ENCODE measurements around the gene LRRTM4. TPM values are rescaled to one million over a fixed set of nuclear protein-coding genes. Genes with fewer than 3 reads are reported as not detected.

LRRTM4 gene
- polyA plus RNA-seq, 1 experiment, result not detected

GRCh38 chr2:77421971-77422370, 100.2 kb downstream of the LRRTM4 start:
- ChIA-PET POLR2A (no interaction called here), CTCF (no interaction called here)
- H3K4me3 ChIP-seq (ENCODE audit: low read depth, low read length), result no peak overlapping the region
- TF ChIP-seq CTCF (IDR thresholded peaks at IDR 0.05; ENCODE audit: insufficient read depth, low read depth, low read length), result no peak
- no peaks in the 10 kb centered on the region for H3K27me3 ChIP-seq (ENCODE audit: control insufficient read depth, insufficient read depth, low read length)
- H3K36me3 ChIP-seq (ENCODE audit: control insufficient read depth, insufficient read depth, low read length), result no peaks in the 10 kb centered on the region
- no peak for DNase-seq (ENCODE audit: low read depth)

DNA sequence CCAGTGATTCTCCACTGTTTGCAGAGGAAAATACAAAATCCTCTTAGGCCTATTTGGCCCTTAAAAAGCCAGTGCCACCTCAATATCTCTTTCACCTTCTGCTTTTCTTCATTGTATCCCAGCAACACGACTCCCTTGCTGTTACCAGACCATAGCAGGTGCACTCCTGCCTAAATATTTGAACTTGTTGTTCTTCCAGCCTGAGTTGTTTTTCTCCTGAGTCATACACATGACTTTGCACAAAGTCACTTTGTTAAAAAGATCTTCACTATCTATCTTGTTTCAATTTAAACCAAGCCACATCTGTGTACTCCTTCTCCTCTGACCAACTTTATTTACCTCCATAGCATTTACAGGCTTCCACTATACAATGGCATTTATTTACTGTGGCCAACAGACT, 103.6 kb downstream of the LRRTM4 start:
- ChIA-PET CTCF (no interaction called here), POLR2A (no interaction called here)
- Histone ChIP-seq H3K27me3 (ENCODE audit: control insufficient read depth, insufficient read depth, low read length) (no peaks in the 10 kb centered on the region), H3K4me3 (ENCODE audit: low read depth, low read length) (no peak overlapping the region), H3K36me3 (ENCODE audit: control insufficient read depth, insufficient read depth, low read length) (no peaks in the 10 kb centered on the region)
- no peak for TF ChIP-seq CTCF (IDR thresholded peaks at IDR 0.05; ENCODE audit: insufficient read depth, low read depth, low read length)
- DNase-seq (ENCODE audit: low read depth), result no peak

DNA sequence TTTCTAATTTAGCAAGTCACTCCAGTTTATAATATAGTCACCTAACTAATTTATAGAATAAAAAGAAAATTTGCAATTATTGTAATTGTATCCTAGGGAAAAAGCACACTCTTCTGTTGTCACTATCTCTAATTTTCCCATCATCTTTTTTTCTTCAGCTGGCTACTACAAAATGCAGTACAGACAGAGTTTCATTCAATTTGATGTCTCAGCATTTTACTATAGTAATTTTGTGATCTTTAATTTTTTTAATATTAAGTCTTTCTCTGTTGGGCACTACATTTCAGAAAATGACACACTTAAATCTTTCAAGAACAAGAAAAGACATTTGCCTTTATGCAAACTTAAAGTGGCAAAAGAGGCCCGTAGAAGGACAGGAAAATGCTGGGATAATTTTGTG, 118.0 kb downstream of the LRRTM4 start:
- DNase-seq (ENCODE audit: low read depth), result no peak
- no peak for TF ChIP-seq CTCF (IDR thresholded peaks at IDR 0.05; ENCODE audit: insufficient read depth, low read depth, low read length)
- Histone ChIP-seq H3K4me3 (ENCODE audit: low read depth, low read length) (no peak overlapping the region), H3K36me3 (ENCODE audit: control insufficient read depth, insufficient read depth, low read length) (no peaks in the 10 kb centered on the region), H3K27me3 (ENCODE audit: control insufficient read depth, insufficient read depth, low read length) (no peaks in the 10 kb centered on the region)
- CTCF ChIA-PET, result no interaction called here
- POLR2A ChIA-PET, result no interaction called here

DNA sequence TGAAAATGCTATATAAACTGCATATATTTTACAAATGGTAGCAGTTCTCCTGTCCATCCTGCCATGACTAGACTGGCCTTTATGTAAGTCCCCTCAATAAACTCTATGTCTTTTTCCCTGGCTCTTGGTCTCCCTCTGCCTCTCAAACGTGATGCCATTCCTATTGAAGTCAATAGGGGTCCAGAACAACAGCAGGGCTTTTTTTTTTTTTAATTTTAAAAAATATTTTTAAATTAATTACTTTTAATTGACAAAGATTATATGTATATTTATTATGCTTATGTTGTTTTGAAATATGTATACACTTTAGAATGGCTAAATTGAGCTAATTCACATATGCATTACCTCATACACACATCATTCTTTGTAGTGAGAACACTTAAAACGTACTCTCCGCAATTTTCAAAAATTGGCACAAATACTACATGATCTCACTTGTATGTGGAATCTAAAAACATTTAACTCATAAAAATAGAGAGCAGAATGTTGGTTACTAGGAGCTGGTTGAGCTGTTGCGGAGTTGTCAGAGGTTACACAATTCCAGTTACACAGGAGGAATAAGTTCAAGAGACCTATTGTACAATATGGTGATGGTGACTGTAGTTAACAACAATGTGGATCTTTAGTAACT, 123.1 kb downstream of the LRRTM4 start:
- no peak for DNase-seq (ENCODE audit: low read depth)
- ChIA-PET POLR2A (no interaction called here), CTCF (no interaction called here)
- no peak for TF ChIP-seq CTCF (IDR thresholded peaks at IDR 0.05; ENCODE audit: insufficient read depth, low read depth, low read length)
- H3K4me3 ChIP-seq (ENCODE audit: low read depth, low read length), result no peak overlapping the region
- H3K36me3 ChIP-seq (ENCODE audit: control insufficient read depth, insufficient read depth, low read length), result no peaks in the 10 kb centered on the region
- H3K27me3 ChIP-seq (ENCODE audit: control insufficient read depth, insufficient read depth, low read length), result no peaks in the 10 kb centered on the region

GRCh38 chr2:77397763-77398162, 124.4 kb downstream of the LRRTM4 start:
- POLR2A ChIA-PET, result no interaction called here
- Histone ChIP-seq H3K36me3 (ENCODE audit: control insufficient read depth, insufficient read depth, low read length) (no peaks in the 10 kb centered on the region), H3K4me3 (ENCODE audit: low read depth, low read length) (no peak overlapping the region), H3K27me3 (ENCODE audit: control insufficient read depth, insufficient read depth, low read length) (no peaks in the 10 kb centered on the region)
- DNase-seq (ENCODE audit: low read depth), result no peak
- CTCF ChIA-PET, result no interaction called here
- TF ChIP-seq CTCF (IDR thresholded peaks at IDR 0.05; ENCODE audit: insufficient read depth, low read depth, low read length), result no peak

Data from BJ (cell line).